ENCODE data around the gene ANKLE2. TPM values are rescaled to one million over a fixed set of nuclear protein-coding genes. Genes with fewer than 3 reads are reported as not detected.

The ANKLE2 gene
- polyA plus RNA-seq, 1 donor (not counting 4 experiments of a cell fraction or from before 2014, with no cell fraction given): 109 TPM

DNA sequence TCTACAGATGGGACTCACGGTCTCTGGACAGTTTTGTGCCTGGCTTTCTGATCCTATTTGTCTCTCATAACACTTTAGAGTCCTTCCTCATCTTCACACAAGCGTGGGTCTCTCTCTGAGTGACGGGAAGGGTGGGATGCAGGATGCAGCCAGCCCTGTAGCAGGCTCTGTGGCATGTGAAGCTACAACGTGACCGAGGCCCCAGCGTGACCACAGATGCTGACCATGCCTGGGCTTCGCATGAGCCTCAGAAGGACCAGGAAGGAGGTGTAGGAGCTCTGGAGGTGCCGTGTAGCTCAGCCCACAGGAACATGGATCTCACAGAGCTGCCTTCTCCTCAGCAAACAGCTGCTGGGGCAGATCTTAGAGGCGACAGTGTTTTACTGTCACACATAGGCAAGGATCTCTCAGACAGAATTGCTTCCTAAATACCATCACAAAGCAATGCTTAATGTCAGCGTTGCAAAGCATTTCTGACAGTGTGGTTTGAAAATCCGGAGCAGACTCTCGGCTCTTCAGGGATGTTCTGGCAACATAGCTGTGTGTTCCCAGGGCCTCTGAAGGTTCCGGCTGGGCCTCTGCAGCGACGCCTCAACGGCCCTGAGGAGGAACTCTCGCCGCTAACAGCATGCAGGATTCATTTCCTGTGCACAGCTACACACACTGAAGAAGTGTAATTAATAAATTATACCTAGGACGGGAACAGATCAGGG, 21.9 kb downstream of the ANKLE2 start:
- TF ChIP-seq EZH2 (IDR thresholded peaks at IDR 0.05; ENCODE audit: low read length): no peak
- TF ChIP-seq, protein P1, sequence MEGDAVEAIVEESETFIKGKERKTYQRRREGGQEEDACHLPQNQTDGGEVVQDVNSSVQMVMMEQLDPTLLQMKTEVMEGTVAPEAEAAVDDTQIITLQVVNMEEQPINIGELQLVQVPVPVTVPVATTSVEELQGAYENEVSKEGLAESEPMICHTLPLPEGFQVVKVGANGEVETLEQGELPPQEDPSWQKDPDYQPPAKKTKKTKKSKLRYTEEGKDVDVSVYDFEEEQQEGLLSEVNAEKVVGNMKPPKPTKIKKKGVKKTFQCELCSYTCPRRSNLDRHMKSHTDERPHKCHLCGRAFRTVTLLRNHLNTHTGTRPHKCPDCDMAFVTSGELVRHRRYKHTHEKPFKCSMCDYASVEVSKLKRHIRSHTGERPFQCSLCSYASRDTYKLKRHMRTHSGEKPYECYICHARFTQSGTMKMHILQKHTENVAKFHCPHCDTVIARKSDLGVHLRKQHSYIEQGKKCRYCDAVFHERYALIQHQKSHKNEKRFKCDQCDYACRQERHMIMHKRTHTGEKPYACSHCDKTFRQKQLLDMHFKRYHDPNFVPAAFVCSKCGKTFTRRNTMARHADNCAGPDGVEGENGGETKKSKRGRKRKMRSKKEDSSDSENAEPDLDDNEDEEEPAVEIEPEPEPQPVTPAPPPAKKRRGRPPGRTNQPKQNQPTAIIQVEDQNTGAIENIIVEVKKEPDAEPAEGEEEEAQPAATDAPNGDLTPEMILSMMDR (optimal IDR thresholded peaks at IDR 0.05 in 1 of 3, IDR thresholded peaks at IDR 0.05 in 1 of 3, conservative IDR thresholded peaks at IDR 0.05 in 1 of 3; ENCODE audit: extremely low read depth in 1 of 3, insufficient read depth in 2 of 3, low read length in 3 of 3): no peak
- dilution Hi-C loops (cut with MboI; ENCODE audit: extremely low pct_ligation_motif_present, low sequenced_read_pairs): no loop called here
- H3K9me1 ChIP-seq (ENCODE audit: control insufficient read depth, extremely low read depth, insufficient read depth, low read length): no peaks in the 10 kb centered on the region
- no peak overlapping the region for H2AFZ ChIP-seq (ENCODE audit: control insufficient read depth, low read length)
- H4K20me1 ChIP-seq (ENCODE audit: control insufficient read depth, extremely low read depth, insufficient read depth, low read length): peaks cover 34% of the 10 kb centered on the region
- DNase-seq (ENCODE audit: low read depth, low spot score) (no peak), FAIRE-seq (no peak)
- no peaks in the 10 kb centered on the region for H3K4me1 ChIP-seq (ENCODE audit: control insufficient read depth, extremely low read depth, insufficient read depth, low read length)
- H3K4me3 ChIP-seq (ENCODE audit: control insufficient read depth in 2 of 3, extremely low read depth in 1 of 3, insufficient read depth in 2 of 3, low read depth in 1 of 3, low read length in 3 of 3): no peak overlapping the region
- H3K4me2 ChIP-seq (ENCODE audit: control insufficient read depth, extremely low read depth, insufficient read depth, low read depth, low read length): no peak overlapping the region
- no peak overlapping the region for H3K27ac ChIP-seq (ENCODE audit: control insufficient read depth, insufficient read depth, low read length)
- no peak overlapping the region for H3K9ac ChIP-seq (ENCODE audit: control insufficient read depth, extremely low read depth, insufficient read depth, low read length)
- H3K9me3 ChIP-seq (ENCODE audit: control insufficient read depth, low read depth, low read length): no peaks in the 10 kb centered on the region
- H3K79me2 ChIP-seq (ENCODE audit: control insufficient read depth, insufficient read depth, low read length): peaks cover 59% of the 10 kb centered on the region
- peaks cover 60 to 64% of the 10 kb centered on the region in 2 experiments for H3K36me3 ChIP-seq (ENCODE audit: control insufficient read depth in 2 of 2, extremely low read depth in 1 of 2, insufficient read depth in 2 of 2, low read length in 2 of 2)
- H3K27me3 ChIP-seq (ENCODE audit: control insufficient read depth, extremely low read depth, insufficient read depth, low read length): no peaks in the 10 kb centered on the region

DNA sequence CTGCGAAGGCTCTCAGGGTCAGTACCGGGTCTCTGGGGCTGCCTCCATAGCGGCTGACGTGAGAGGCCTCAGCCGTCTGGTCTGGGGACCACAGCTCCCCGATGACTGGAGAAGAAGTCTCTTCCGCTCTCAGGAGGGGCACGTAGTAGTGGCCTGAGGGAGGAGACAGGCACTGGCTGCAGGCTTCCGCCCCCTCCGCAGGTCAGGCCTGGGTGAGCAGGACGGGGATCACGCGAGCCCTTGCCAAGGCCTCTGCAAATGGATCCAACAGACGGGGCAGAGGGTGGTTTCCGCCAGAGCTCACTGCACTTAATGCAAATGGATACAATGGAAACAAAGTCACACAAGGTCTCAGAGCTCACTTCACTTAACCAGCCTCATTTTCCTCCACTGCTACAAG, 24.7 kb downstream of the ANKLE2 start:
- H3K4me2 ChIP-seq (ENCODE audit: control insufficient read depth, extremely low read depth, insufficient read depth, low read depth, low read length): no peak overlapping the region
- TF ChIP-seq, protein P1 (optimal IDR thresholded peaks at IDR 0.05 in 1 of 3, IDR thresholded peaks at IDR 0.05 in 1 of 3, conservative IDR thresholded peaks at IDR 0.05 in 1 of 3; ENCODE audit: extremely low read depth in 1 of 3, insufficient read depth in 2 of 3, low read length in 3 of 3): no peak
- no peak for TF ChIP-seq EZH2 (IDR thresholded peaks at IDR 0.05; ENCODE audit: low read length)
- no peak overlapping the region for H3K4me3 ChIP-seq (ENCODE audit: control insufficient read depth in 2 of 3, extremely low read depth in 1 of 3, insufficient read depth in 2 of 3, low read depth in 1 of 3, low read length in 3 of 3)
- H3K9ac ChIP-seq (ENCODE audit: control insufficient read depth, extremely low read depth, insufficient read depth, low read length): no peak overlapping the region
- dilution Hi-C loops (cut with MboI; ENCODE audit: extremely low pct_ligation_motif_present, low sequenced_read_pairs): no loop called here
- peaks cover 24% of the 10 kb centered on the region for H4K20me1 ChIP-seq (ENCODE audit: control insufficient read depth, extremely low read depth, insufficient read depth, low read length)
- no peak overlapping the region for H3K27ac ChIP-seq (ENCODE audit: control insufficient read depth, insufficient read depth, low read length)
- no peaks in the 10 kb centered on the region for H3K9me3 ChIP-seq (ENCODE audit: control insufficient read depth, low read depth, low read length)
- no peaks in the 10 kb centered on the region for H3K4me1 ChIP-seq (ENCODE audit: control insufficient read depth, extremely low read depth, insufficient read depth, low read length)
- no peak overlapping the region for H2AFZ ChIP-seq (ENCODE audit: control insufficient read depth, low read length)
- FAIRE-seq (no peak), DNase-seq (ENCODE audit: low read depth, low spot score) (no peak)
- H3K27me3 ChIP-seq (ENCODE audit: control insufficient read depth, extremely low read depth, insufficient read depth, low read length): no peaks in the 10 kb centered on the region
- H3K36me3 ChIP-seq (ENCODE audit: control insufficient read depth in 2 of 2, extremely low read depth in 1 of 2, insufficient read depth in 2 of 2, low read length in 2 of 2): peaks cover 56 to 58% of the 10 kb centered on the region in 2 experiments
- no peaks in the 10 kb centered on the region for H3K9me1 ChIP-seq (ENCODE audit: control insufficient read depth, extremely low read depth, insufficient read depth, low read length)
- H3K79me2 ChIP-seq (ENCODE audit: control insufficient read depth, insufficient read depth, low read length): peaks cover 38% of the 10 kb centered on the region

Measured in keratinocyte (primary cell).